Activated naive CD4-positive, alpha-beta T cell treated with anti-CD3 and anti-CD28 coated beads, Interleukin-2, amount 10 ng/mL, durations not matched to agents 7 days and 5 days (primary cell): Measurements from ENCODE around the gene THAP8.

ENCODE experiments used
- CTCF ChIA-PET: fragments of 350-600 bp; sonication (Branson Sonifier 250); formaldehyde crosslinking; loops from one replicate; lab custom pipeline; 2021; ENCODE audit warnings: antibody characterized with exemption; lab: Charles Lee
- DNase-seq: peaks from one replicate; pipeline ENCODE4 v3.0.0-alpha.2; 2020
- H3K27ac Mint-ChIP-seq: one replicate; pipeline ENCODE4 v1.8.0; 2021; ENCODE audit warnings: mild to moderate bottlenecking, moderate library complexity, mixed read lengths
- H3K27me3 Mint-ChIP-seq: one replicate; pipeline ENCODE4 v1.8.0; 2021; ENCODE audit warnings: mild to moderate bottlenecking, mixed read lengths
- H3K36me3 Mint-ChIP-seq: one replicate; pipeline ENCODE4 v1.8.0; 2021; ENCODE audit warnings: mixed read lengths
- H3K4me1 Mint-ChIP-seq: one replicate; pipeline ENCODE4 v1.8.0; 2021; ENCODE audit warnings: mixed read lengths
- H3K4me3 Mint-ChIP-seq: one replicate; pipeline ENCODE4 v1.8.0; 2021; ENCODE audit warnings: mild to moderate bottlenecking, moderate library complexity, mixed read lengths
- H3K9me3 Mint-ChIP-seq: one replicate; pipeline ENCODE4 v1.8.0; 2021; ENCODE audit warnings: mixed read lengths

THAP8 gene

DNA sequence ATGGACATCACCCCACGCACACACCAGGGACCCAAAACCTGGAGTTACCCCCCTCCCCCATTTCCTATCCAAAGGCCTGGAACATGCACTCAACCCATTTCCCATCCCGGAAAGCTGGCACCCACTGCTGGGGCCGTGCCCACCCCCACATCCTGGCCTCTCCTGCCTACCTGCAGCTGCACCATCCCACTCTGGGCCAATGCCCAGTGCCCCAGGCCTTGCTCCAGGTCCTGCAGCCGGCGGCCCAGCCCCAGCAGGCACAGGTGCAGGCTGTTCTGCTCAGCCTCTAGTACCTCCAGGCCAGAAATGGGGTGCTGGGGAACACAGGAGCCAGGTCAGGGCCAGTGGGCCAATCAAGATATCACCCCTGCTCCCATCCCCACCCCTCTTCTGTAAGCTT is 47.1 kb downstream of the THAP8 start:
- CTCF ChIA-PET: interaction anchor here (1.1 kb wide), 1 partner anchor 128 kb away, joined by 3 read pairs; no protein-coding TSS in a partner anchor
- H3K27ac Mint-ChIP-seq: no peak overlapping the region
- no peaks in the 10 kb centered on the region for H3K9me3 Mint-ChIP-seq
- H3K27me3 Mint-ChIP-seq: no peaks in the 10 kb centered on the region
- DNase-seq: no peak
- peaks cover 13% of the 10 kb centered on the region for H3K36me3 Mint-ChIP-seq
- peaks cover 16% of the 10 kb centered on the region for H3K4me1 Mint-ChIP-seq
- H3K4me3 Mint-ChIP-seq: no peak overlapping the region

- no peaks in the 10 kb centered on the region for H3K27me3 Mint-ChIP-seq
- CTCF ChIA-PET: interaction anchor here (1.2 kb wide), 1 partner anchor 9 kb away, joined by 3 read pairs; no protein-coding TSS in a partner anchor
Measured at GRCh38 chr19:36003284-36003683, 50.8 kb downstream of the THAP8 start.

DNA sequence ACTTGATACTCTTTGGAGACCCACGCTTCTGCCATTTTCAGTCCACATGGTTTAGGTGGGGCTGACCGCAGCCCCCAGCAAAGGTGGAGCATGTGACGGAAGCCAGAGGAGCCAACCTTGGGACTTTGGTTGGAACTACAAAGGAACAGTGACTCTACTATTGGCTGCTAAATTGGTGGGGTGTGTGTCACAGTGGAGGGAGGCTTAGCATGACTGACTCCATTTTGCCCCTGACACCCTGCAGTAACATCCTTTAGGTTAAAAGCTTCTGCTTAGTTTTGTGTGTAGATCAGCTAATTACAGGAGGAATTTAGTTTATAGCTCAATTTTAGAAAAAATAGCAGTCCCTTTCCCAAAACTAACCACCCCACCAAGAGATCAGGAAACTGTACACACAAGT is 52.5 kb downstream of the THAP8 start:
- no peaks in the 10 kb centered on the region for H3K9me3 Mint-ChIP-seq
- DNase-seq: no peak
- CTCF ChIA-PET: no interaction called here
- no peaks in the 10 kb centered on the region for H3K27me3 Mint-ChIP-seq
- no peak overlapping the region for H3K4me3 Mint-ChIP-seq
- H3K4me1 Mint-ChIP-seq: peaks cover 18% of the 10 kb centered on the region
- peaks cover 25% of the 10 kb centered on the region for H3K36me3 Mint-ChIP-seq
- no peak overlapping the region for H3K27ac Mint-ChIP-seq

More at GRCh38 chr19:36003284-36003683, 50.8 kb downstream of the THAP8 start:
- DNase-seq: no peak
- H3K27ac Mint-ChIP-seq: no peak overlapping the region
- H3K9me3 Mint-ChIP-seq: no peaks in the 10 kb centered on the region
- peaks cover 9% of the 10 kb centered on the region for H3K4me1 Mint-ChIP-seq
- H3K4me3 Mint-ChIP-seq: no peak overlapping the region
- H3K36me3 Mint-ChIP-seq: peaks cover 19% of the 10 kb centered on the region

GRCh38 chr19:35996777-35997176 is 57.3 kb downstream of the THAP8 start:
- no peaks in the 10 kb centered on the region for H3K27me3 Mint-ChIP-seq
- peaks cover 34% of the 10 kb centered on the region for H3K4me1 Mint-ChIP-seq
- DNase-seq: no peak
- no peaks in the 10 kb centered on the region for H3K9me3 Mint-ChIP-seq
- peaks cover 31% of the 10 kb centered on the region for H3K36me3 Mint-ChIP-seq
- CTCF ChIA-PET: interaction anchor here (1.1 to 1.4 kb wide), 2 partner anchors 38 to 48 kb away, joined by 3 read pairs; no protein-coding TSS in a partner anchor
- peak overlapping the region; percentile 85 for H3K4me3 Mint-ChIP-seq
- no peak overlapping the region for H3K27ac Mint-ChIP-seq

DNA sequence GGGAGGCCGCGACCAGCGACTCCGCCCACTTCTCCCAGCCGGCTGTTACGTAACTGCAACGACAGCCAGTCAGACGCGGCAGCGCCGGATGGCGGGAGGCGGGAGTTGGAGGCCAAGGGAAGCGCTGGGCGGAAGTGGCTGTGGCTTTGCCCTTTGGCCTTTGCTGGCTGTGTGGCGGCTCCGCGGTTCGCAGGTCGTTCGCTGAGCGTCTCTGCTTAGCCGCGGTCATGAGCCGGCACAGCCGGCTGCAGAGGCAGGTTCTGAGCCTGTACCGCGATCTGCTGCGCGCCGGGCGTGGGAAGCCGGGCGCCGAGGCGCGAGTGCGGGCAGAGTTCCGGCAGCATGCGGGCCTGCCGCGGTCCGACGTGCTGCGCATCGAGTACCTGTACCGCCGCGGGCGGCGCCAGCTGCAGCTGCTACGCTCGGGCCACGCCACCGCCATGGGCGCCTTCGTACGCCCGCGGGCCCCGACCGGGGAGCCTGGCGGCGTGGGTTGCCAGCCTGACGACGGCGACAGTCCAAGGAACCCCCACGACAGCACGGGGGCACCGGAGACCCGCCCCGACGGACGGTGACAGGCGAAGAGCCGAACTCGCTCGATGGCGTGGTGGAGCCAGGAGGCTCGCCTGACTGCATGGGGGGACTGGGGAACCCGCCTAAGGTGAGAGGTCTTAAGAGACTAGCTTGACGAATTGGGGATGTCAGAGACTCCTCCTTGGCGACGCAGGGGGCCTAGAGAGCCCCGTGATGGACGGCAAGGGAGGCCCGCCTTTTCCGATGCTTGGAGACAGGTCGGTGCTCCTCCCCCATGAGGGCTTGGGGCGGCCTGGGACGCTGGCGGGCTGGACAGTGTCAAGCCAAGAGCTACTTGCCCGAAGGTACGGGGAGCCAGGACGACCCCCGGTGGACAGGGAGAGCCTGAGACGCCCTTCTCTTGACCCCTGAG is 58.8 kb downstream of the THAP8 start, which contains the start of gene SDHAF1:
TSS of gene SDHAF1 (plus strand) at position 141 of the 946 bp plus-strand sequence. CDS start at position 228, 87 bp downstream.
- Mint-ChIP-seq H3K36me3 (peaks cover 20% of the 10 kb centered on the region), H3K4me3 (peak within 1 kb of the TSS; percentile 85), H3K9me3 (no peaks in the 10 kb centered on the region), H3K27me3 (peaks cover 6% of the 10 kb centered on the region), H3K4me1 (peaks cover 34% of the 10 kb centered on the region), H3K27ac (peak within 1 kb of the TSS; percentile 86)
- DNase-seq: peak; percentile 97
- CTCF ChIA-PET: interaction anchor here (0.6 to 1.0 kb wide), 3 partner anchors 8 to 58 kb away, joined by 3 read pairs; partner anchors contain the start of gene SYNE4

DNA sequence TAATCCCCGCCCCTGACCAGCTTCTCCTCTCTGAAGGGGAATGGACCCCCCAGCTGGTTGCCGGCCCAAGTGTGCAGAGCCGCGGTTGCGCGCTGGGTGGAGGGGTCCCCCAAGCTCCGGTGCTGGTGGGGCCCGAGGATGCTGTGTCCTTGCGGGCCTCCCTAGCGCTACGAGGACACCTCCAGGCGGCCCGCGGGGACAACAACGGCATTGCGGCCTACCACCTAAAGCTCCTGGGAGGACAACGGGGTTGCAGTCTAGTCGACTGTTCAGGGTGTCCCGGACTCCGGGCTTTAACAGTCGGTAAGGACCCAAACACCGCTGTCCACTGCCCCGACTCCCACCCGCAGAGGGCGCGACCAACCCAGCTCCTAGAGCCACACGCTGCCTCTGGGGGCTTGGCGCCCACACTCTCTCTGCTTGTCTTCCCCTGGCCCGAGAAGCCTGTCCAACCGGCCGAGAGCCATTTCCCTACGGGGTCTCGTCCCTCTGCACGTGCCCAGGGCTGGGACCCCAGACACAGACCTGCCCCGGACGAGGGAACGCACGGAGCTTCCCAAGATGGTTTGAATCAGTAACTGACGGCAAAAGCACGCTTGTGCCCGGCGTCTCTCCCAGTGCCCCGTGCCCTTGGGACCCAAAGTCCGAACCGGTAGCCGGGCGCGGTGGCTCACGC is 60.0 kb downstream of the THAP8 start:
- Mint-ChIP-seq H3K27me3 (peaks cover 18% of the 10 kb centered on the region), H3K4me3 (peak overlapping the region; percentile 85), H3K4me1 (peaks cover 29% of the 10 kb centered on the region), H3K36me3 (peaks cover 19% of the 10 kb centered on the region), H3K9me3 (no peaks in the 10 kb centered on the region), H3K27ac (peak overlapping the region; percentile 62)
- CTCF ChIA-PET: interaction anchor here (0.8 to 1.8 kb wide), 4 partner anchors 9 to 42 kb away, joined by 3 to 7 read pairs (median 4); partner anchors contain the start of gene SYNE4
- peak; percentile 38 for DNase-seq

DNA sequence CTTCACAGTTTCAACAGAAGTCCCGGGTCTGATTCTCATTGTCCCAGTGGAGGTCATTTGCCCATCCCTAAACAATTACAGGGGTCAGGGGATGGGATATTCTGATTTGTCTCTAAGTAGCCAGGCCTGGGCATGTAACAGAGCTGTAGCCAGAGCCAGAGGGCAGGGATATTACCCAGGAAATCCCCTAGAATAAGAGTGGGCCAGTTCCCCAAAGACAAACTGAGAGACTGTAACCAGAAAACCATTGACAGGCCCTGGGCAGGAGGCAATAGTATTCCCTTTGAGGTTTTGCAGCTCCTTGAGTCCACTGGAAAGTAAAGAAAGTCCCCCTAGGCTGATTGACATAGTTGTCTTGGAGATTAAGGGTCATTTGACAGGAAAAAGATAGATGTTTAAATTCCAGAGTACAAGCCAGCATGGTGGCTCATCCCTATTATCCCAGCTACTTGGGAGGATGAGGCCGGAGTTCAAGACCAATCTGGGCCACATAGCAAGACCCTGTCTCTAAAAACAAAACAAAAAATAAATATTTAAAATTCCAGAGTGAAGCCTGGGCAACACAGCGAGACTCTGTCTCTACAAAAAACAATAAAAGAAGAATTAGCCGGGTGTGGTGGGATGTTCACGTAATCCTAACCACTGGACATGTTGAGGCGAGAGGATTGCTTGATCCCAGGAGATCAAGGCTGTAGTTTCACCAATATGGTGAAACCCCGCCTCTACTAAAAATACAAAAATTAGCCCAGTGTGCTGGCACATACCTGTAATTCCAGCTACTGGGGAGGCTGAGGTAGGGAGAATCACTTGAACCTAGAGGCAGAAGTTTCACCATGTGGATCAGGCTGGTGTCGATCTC is 60.9 kb downstream of the THAP8 start:
- Mint-ChIP-seq H3K36me3 (peaks cover 17% of the 10 kb centered on the region), H3K9me3 (peaks cover 3% of the 10 kb centered on the region), H3K4me3 (no peak overlapping the region), H3K27ac (no peak overlapping the region), H3K4me1 (peaks cover 27% of the 10 kb centered on the region), H3K27me3 (peaks cover 27% of the 10 kb centered on the region)
- CTCF ChIA-PET: interaction anchor here (0.9 to 1.9 kb wide), 4 partner anchors 35 to 62 kb away, joined by 3 to 7 read pairs (median 4); no protein-coding TSS in a partner anchor
- no peak for DNase-seq

- H3K4me1 Mint-ChIP-seq: peaks cover 22% of the 10 kb centered on the region
- H3K27ac Mint-ChIP-seq: no peak overlapping the region
- no peak overlapping the region for H3K4me3 Mint-ChIP-seq
- peaks cover 3% of the 10 kb centered on the region for H3K9me3 Mint-ChIP-seq
- H3K36me3 Mint-ChIP-seq: peaks cover 13% of the 10 kb centered on the region
- DNase-seq: no peak
- CTCF ChIA-PET: interaction anchor here (1.4 to 1.9 kb wide), 2 partner anchors 33 to 46 kb away, joined by 3 to 6 read pairs; no protein-coding TSS in a partner anchor
- H3K27me3 Mint-ChIP-seq: peaks cover 40% of the 10 kb centered on the region
Measured at GRCh38 chr19:35991731-35992450, 62.2 kb downstream of the THAP8 start.

DNA sequence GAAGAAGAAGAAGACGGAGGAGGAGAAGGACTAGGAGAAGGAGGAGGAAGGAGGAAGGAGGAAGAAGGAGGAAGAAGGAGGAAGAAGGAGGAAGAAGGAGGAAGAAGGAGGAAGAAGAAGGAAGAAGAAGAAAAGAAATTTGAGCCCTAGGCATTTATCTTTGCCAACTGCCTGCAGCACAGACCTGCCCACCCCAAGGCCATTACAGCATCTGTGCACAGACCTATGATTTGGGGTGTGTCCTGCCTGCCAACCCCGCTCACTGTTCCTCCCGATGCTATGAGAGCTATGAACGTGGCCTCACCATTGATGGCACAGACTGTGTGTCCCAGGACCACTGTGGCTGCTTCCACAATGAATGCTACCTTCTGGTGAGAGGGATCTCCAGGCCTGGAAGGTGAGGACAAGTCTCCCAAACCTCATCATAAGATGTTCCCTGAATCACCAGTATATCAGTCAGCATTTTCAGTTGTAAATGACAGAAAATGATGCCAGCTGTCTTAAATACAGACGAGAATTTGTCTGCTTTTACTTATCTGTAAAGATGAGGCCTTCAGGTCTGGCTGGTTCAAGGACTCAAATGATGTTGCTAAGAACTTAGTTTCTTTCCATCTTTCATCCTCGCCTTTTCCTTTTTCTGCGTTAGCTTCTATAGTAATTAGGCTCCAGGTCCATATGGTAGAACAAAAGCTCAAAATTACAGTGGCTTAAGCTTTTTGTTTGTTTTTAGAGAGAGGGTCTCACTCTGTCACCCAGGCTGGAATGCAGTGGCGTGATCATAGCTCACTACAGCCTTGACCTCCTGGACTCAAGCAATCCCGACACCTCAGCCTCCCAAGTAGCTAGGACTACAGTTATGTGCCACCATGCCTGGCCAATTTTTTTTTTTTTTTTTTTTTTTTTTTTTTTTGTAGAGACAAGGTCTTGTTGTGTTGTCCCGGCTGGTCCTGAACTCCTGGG is 63.0 kb downstream of the THAP8 start:
- Mint-ChIP-seq H3K4me1 (peaks cover 18% of the 10 kb centered on the region), H3K27ac (no peak overlapping the region)
- CTCF ChIA-PET: no interaction called here

GRCh38 chr19:35990156-35990555 is 63.9 kb downstream of the THAP8 start:
- Mint-ChIP-seq H3K9me3 (peaks cover 3% of the 10 kb centered on the region), H3K27me3 (peaks cover 57% of the 10 kb centered on the region), H3K36me3 (peaks cover 2% of the 10 kb centered on the region), H3K4me3 (no peak overlapping the region), H3K4me1 (peaks cover 12% of the 10 kb centered on the region), H3K27ac (no peak overlapping the region)
- no peak for DNase-seq
- CTCF ChIA-PET: interaction anchor here (0.8 kb wide), 1 partner anchor 15 kb away, joined by 3 read pairs; no protein-coding TSS in a partner anchor

More for the DNA sequence above, 63.0 kb downstream of the THAP8 start:
- Mint-ChIP-seq H3K9me3 (peaks cover 3% of the 10 kb centered on the region), H3K27me3 (peaks cover 48% of the 10 kb centered on the region), H3K36me3 (peaks cover 7% of the 10 kb centered on the region), H3K4me3 (no peak overlapping the region)
- no peak for DNase-seq

- H3K9me3 Mint-ChIP-seq: peaks cover 3% of the 10 kb centered on the region
- DNase-seq: no peak
- H3K27me3 Mint-ChIP-seq: peaks cover 60% of the 10 kb centered on the region
- no peaks in the 10 kb centered on the region for H3K36me3 Mint-ChIP-seq
- H3K4me1 Mint-ChIP-seq: peaks cover 5% of the 10 kb centered on the region
- no peak overlapping the region for H3K27ac Mint-ChIP-seq
- no peak overlapping the region for H3K4me3 Mint-ChIP-seq
- CTCF ChIA-PET: no interaction called here
Measured at GRCh38 chr19:35988824-35989223, 65.3 kb downstream of the THAP8 start.

DNA sequence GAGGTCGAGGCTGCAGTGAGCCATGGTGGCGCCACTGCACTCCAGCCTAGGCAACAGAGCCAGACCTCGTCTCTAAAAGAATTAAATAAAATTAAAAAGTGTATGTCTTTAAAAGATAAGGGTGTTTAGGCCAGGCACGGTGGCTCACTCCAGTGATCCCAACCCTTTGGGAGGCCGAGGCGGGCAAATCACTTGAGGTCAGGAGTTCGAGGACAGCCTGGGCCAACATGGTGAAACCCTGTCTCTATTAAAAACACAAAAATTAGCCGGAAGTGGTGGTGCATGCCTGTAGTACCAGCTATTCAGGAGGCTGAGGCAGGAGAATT is 66.6 kb downstream of the THAP8 start:
- no peak overlapping the region for H3K4me3 Mint-ChIP-seq
- CTCF ChIA-PET: no interaction called here

More for the DNA sequence above, 66.6 kb downstream of the THAP8 start:
- Mint-ChIP-seq H3K9me3 (peaks cover 3% of the 10 kb centered on the region), H3K27ac (no peak overlapping the region), H3K36me3 (no peaks in the 10 kb centered on the region), H3K27me3 (peaks cover 70% of the 10 kb centered on the region), H3K4me1 (peaks cover 5% of the 10 kb centered on the region)
- no peak for DNase-seq
